Spleen (tissue), 11 donors: ENCODE results near the gene NMNAT1. TPM values are rescaled to one million over a fixed set of nuclear protein-coding genes. Genes with fewer than 3 reads are reported as not detected.

ENCODE experiments used
- DNase-seq: peaks from one replicate; pipeline ENCODE4 v3.0.0-alpha.2; 2020
- H3K27ac ChIP-seq, 8 donors: fragments of 200-600 bp; sonication (generic) in 7 of 8; 1 replicate in 4 of 8; 2 replicates in 4 of 8; pipeline versions ENCODE4 v1.5.0 to v1.8.0; 2016 to 2021; ENCODE audit warnings: inconsistent platforms in 4 of 8, mild to moderate bottlenecking in 4 of 8, moderate library complexity in 1 of 8
- H3K27me3 ChIP-seq, 7 donors: fragments of 200-600 bp; sonication (generic) in 6 of 7; replicated peaks in 1 of 7; 1 replicate in 4 of 7; 2 replicates in 3 of 7; pipeline versions ENCODE4 v1.5.0 to v1.8.0; 2016 to 2021; ENCODE audit warnings: inconsistent platforms in 3 of 7, mild to moderate bottlenecking in 1 of 7
- H3K36me3 ChIP-seq, 6 donors: fragments of 200-600 bp; sonication (generic) in 5 of 6; 1 replicate in 4 of 6; 2 replicates in 2 of 6; pipeline versions ENCODE4 v1.5.0 to v1.8.0; 2016 to 2021; ENCODE audit warnings: inconsistent platforms in 2 of 6
- H3K4me1 ChIP-seq, 6 donors: fragments of 200-600 bp; sonication (generic) in 5 of 6; 1 replicate in 3 of 6; 2 replicates in 3 of 6; pipeline versions ENCODE4 v1.5.0 to v1.8.0; 2016 to 2021; ENCODE audit warnings: inconsistent platforms in 3 of 6
- H3K4me3 ChIP-seq, 8 donors: fragments of 200-600 bp; sonication (generic) in 7 of 8; 1 replicate in 4 of 8; 2 replicates in 4 of 8; pipeline versions ENCODE4 v1.5.0 to v1.8.0; 2016 to 2021; ENCODE audit warnings: inconsistent platforms in 4 of 8, mild to moderate bottlenecking in 4 of 8, moderate library complexity in 2 of 8
- H3K9me3 ChIP-seq, 8 donors: fragments of 200-600 bp; sonication (generic) in 7 of 8; 1 replicate in 4 of 8; 2 replicates in 4 of 8; pipeline versions ENCODE4 v1.5.0 to v1.8.0; 2016 to 2021; ENCODE audit warnings: inconsistent platforms in 4 of 8
- POLR2A ChIP-seq, 3 donors: fragments of 450-650 bp; IDR thresholded peaks; one replicate each; pipeline ENCODE4 v1.5.1; 2017; ENCODE audit warnings: antibody characterized with exemption in 3 of 3, mild to moderate bottlenecking in 1 of 3
- POLR2AphosphoS5 ChIP-seq, 3 donors: sonication (generic); formaldehyde crosslinking; IDR thresholded peaks; one replicate each; pipeline ENCODE4 v1.5.1; 2017; ENCODE audit warnings: antibody characterized with exemption in 3 of 3
- WGBS, 5 donors: extraction: QIAGEN DNeasy Blood & Tissue Kit in 3 of 5; methylation state at CpG; one replicate each; pipeline versions ENCODE4 v1.1.5 to v1.1.7; 2013 to 2018; 5-methylcytosine and 5-hydroxymethylcytosine counted together
- intact Hi-C: fragments of 100-400 bp; cut with DNase I; formaldehyde crosslinking; loops from one replicate; pipeline ENCODE4 v1.15.0; 2023; ENCODE audit warnings: low total_unique reads
- microRNA-seq, 3 donors: library from miRNA; unstranded; fragments of <30 nt; microRNA quantifications; one replicate each; pipeline versions ENCODE4 to v1.1.0, GENCODE V29; 2019 to 2020
- polyA plus RNA-seq, 3 donors: library from polyadenylated mRNA; stranded (reverse); fragments of 200-250 nt; gene quantifications; one replicate each; pipeline ENCODE4 v1.2.1, GENCODE V29; 2013
- small RNA-seq, 4 donors: library from RNA; depleted of rRNA; stranded (forward); fragments of <200 nt; gene quantifications; one replicate each; pipeline ENCODE3, GENCODE V24; 2016
- total RNA-seq, 7 donors: library from RNA; depleted of rRNA in 3 of 7; stranded (reverse); fragments of >200 nt in 3 of 7; fragmentation: NEBNext Ultra II Directional in 4 of 7; extraction: Animal tissue kit (Norgen Biotek cat#: 25700) in 4 of 7; gene quantifications; one replicate each; pipeline versions ENCODE4 v1.1.0 to v1.2.1, GENCODE V29; 2016 to 2021
- TF ChIP-seq, protein P1 (sequence below), 11 experiments: fragments of 200-600 bp in 7 of 11; fragments of 450-650 bp in 4 of 11; sonication (generic) in 4 of 11; IDR thresholded peaks in 8 of 11; conservative IDR thresholded peaks in 3 of 11; 1 replicate in 7 of 11; 2 replicates in 4 of 11; pipeline versions ENCODE4 v1.4.0 to v1.8.0; 2016 to 2021; ENCODE audit warnings: antibody characterized with exemption in 11 of 11, inconsistent platforms in 4 of 11, mild to moderate bottlenecking in 1 of 11
- donor health status: healthy with polysubstance abuse.
- donor health status: DM: no; HTN: no; CAD: no; lungs with moderate emphysema.
- donor health status: DM: no; HTN: no; CAD: no.
- donor health status: Bipolar disorder and iron deficiency.
- donor health status: healthy.
- donor health status: DM: no; HTN: no; CAD: no.
- donor health status: DM: yes; HTN: yes; CAD: no.

The NMNAT1 gene
- total and polyA plus RNA-seq, 10 donors, result 2.8 to 13.0 (median 8.1) TPM

DNA sequence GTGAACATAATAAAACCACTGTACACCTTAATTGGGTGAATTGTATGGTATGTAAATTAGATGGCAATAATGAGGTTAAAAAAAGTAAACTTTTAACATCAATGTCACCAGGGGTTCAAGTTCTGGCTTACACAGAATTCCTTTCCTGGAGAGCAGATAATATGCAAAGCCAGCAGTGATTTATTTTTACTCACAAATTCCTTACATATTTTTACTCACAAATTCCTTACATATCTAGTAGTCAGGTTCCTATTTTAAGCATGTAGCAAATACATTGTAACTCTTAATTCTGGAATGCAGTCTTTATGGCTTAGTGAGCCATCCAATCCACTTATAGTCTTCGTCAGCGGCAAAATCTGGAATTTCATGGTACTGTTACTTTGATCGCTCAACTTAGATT, 88.2 kb downstream of the NMNAT1 start:
- TF ChIP-seq, protein P1, sequence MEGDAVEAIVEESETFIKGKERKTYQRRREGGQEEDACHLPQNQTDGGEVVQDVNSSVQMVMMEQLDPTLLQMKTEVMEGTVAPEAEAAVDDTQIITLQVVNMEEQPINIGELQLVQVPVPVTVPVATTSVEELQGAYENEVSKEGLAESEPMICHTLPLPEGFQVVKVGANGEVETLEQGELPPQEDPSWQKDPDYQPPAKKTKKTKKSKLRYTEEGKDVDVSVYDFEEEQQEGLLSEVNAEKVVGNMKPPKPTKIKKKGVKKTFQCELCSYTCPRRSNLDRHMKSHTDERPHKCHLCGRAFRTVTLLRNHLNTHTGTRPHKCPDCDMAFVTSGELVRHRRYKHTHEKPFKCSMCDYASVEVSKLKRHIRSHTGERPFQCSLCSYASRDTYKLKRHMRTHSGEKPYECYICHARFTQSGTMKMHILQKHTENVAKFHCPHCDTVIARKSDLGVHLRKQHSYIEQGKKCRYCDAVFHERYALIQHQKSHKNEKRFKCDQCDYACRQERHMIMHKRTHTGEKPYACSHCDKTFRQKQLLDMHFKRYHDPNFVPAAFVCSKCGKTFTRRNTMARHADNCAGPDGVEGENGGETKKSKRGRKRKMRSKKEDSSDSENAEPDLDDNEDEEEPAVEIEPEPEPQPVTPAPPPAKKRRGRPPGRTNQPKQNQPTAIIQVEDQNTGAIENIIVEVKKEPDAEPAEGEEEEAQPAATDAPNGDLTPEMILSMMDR (IDR thresholded peaks at IDR 0.05 in 8 of 11, conservative IDR thresholded peaks at IDR 0.05 in 3 of 11), result no peak
- TF ChIP-seq POLR2A (IDR thresholded peaks at IDR 0.05) (no peak), POLR2AphosphoS5 (IDR thresholded peaks at IDR 0.05) (no peak)
- no peak for DNase-seq
- no peak overlapping the region for H3K27ac ChIP-seq
- peaks cover 19 to 66% (median 34%) of the 10 kb centered on the region in 6 donors for H3K4me1 ChIP-seq
- peaks cover 0 to 6% (median 1%) of the 10 kb centered on the region in 6 donors for H3K36me3 ChIP-seq
- intact Hi-C loops, result loop anchor here (5.0 to 10.0 kb wide), 2 partner anchors 87 to 154 kb away; partner anchors contain the start of genes LZIC and NMNAT1
- H3K9me3 ChIP-seq, result no peaks in the 10 kb centered on the region
- no peaks in the 10 kb centered on the region for H3K27me3 ChIP-seq
- WGBS, 5 donors, result 91 to 97% (median 92%) methylated on average over 3 of the region's 3 CpGs
- H3K4me3 ChIP-seq, result no peak overlapping the region

DNA sequence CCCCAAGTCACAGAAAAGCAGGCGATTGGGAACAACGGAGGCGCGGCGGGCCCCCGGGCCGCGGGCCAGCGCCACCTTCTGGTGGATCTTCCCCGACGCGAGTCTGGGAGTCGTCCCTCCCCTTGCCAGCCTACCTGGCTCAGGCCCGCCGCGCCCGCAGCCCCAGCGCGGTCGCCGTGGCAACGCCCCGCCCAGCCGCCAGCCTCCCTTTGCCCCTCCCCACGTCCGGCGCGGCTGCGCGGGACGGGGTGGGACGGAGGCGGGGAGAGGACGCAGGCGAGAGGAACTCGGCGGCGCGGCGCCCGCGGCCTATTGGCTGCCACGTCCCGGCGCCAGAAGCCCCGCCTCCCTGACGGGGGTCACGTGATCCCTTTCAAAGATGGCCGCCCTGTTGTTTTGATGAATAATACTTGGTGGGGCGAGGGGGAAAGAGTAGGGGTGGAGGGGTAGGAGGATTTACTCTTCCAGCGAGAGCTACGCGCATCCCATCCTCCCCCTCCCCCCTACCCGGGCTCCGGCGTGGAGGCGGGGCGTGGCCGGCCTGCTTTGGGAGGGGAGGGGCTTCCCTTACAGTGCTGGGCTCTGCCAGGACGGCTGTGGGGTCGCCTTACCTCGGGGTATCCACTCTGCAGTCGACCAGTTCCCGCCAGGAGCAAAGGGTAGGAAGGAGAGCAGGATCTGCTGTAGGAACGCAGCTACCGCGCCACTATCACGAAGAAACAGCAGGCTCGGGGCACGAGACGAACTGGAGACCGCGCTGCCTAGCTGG, 89.5 kb downstream of the NMNAT1 start, which contains the start of gene UBE4B:
TSS of gene UBE4B (plus strand) at position 369 of the 769 bp plus-strand sequence. CDS start 713 bp downstream, outside the sequence.
- H3K36me3 ChIP-seq, result peaks cover 0 to 19% (median 12%) of the 10 kb centered on the region in 6 donors
- H3K9me3 ChIP-seq, result no peaks in the 10 kb centered on the region
- TF ChIP-seq POLR2A (IDR thresholded peaks at IDR 0.05) (peak in 1 of 3 donors; percentile 22), POLR2AphosphoS5 (IDR thresholded peaks at IDR 0.05) (peak; percentile 81 to 88 (median 82))
- TF ChIP-seq, protein P1 (IDR thresholded peaks at IDR 0.05 in 8 of 11, conservative IDR thresholded peaks at IDR 0.05 in 3 of 11), result peak; percentile 77 to 99 (median 97)
- 0 to 1% (median 0%) methylated on average over 18 to 73 of the region's 73 CpGs for WGBS, 5 donors
- intact Hi-C loops, result loop anchor here (5.0 to 10.0 kb wide), 2 partner anchors 88 to 155 kb away; partner anchors contain the start of genes LZIC and NMNAT1
- peak within 1 kb of the TSS; percentile 79 to 98 (median 96) for H3K27ac ChIP-seq
- peak; percentile 100 for DNase-seq
- H3K27me3 ChIP-seq, result no peaks in the 10 kb centered on the region
- H3K4me1 ChIP-seq, result peaks cover 19 to 65% (median 37%) of the 10 kb centered on the region in 6 donors
- peak within 1 kb of the TSS; percentile 67 to 99 (median 96) for H3K4me3 ChIP-seq

DNA sequence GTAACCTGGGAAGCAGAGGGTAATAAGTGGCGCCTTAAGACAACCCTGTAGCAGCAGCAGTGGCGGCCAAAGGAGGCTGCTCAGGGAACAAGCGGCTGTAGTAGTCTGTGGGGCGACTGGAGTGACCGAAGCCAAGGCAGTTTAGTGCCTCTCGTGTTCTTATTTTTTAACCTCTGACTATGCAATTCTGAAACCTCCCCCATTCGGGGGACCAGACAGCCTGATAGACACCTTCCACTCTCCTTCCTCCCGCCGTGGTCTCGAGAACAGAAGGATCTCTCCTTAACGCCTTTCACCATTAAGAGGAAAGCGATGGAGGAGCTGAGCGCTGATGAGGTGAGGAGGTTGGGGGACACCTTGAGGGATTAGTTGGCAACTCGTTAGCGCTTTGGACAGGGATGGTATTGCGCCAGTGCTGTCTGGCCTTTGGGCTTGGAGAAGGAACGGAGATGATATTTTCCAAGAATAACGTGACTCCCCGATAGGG, 90.1 kb downstream of the NMNAT1 start:
- peak overlapping the region; percentile 79 to 98 (median 96) for H3K27ac ChIP-seq
- peaks cover 0 to 25% (median 18%) of the 10 kb centered on the region in 6 donors for H3K36me3 ChIP-seq
- 0 to 1% (median 1%) methylated on average over 19 of the region's 19 CpGs for WGBS, 5 donors
- peak overlapping the region; percentile 67 to 99 (median 96) for H3K4me3 ChIP-seq
- H3K9me3 ChIP-seq, result no peaks in the 10 kb centered on the region
- intact Hi-C loops, result loop anchor here (5.0 to 10.0 kb wide), 2 partner anchors 89 to 156 kb away; partner anchors contain the start of genes LZIC and NMNAT1
- H3K27me3 ChIP-seq, result no peaks in the 10 kb centered on the region
- peaks cover 19 to 70% (median 37%) of the 10 kb centered on the region in 6 donors for H3K4me1 ChIP-seq
- TF ChIP-seq, protein P1 (IDR thresholded peaks at IDR 0.05 in 8 of 11, conservative IDR thresholded peaks at IDR 0.05 in 3 of 11), result no peak
- TF ChIP-seq POLR2A (IDR thresholded peaks at IDR 0.05), result no peak
- no peak for TF ChIP-seq POLR2AphosphoS5 (IDR thresholded peaks at IDR 0.05)
- DNase-seq, result no peak

Small RNAs within 50 kb of the gene (microRNA-seq; reads per million reads assigned to microRNA genes)
- 1.4 to 1.8 (median 1.7) reads per million in 3 donors for gene MIR5697

Small RNAs within 50 kb of the gene (small RNA-seq; reads per million reads assigned to genes)
- 0 reads per million in 4 donors for gene MIR5697

Other genes starting within 250 kb of the NMNAT1 start
- 10 to 100 TPM; 55.9 to 70.7 (median 62.5) TPM for gene CLSTN1, start 119.5 kb upstream of the NMNAT1 start, total RNA-seq
- gene CLSTN1, start 119.5 kb upstream of the NMNAT1 start, polyA plus RNA-seq, result 10 to 100 TPM; 28.8 to 36.4 (median 30.3) TPM
- gene CTNNBIP1, start 33.2 kb upstream of the NMNAT1 start, total RNA-seq, result 10 to 100 TPM in 6 of 7 donors, 1 to 10 TPM in 1; 9.2 to 17.5 (median 13.6) TPM
- gene CTNNBIP1, start 33.2 kb upstream of the NMNAT1 start, polyA plus RNA-seq, result 1 to 10 TPM; 7.3 to 8.6 (median 7.8) TPM
- gene LZIC, start 84 bp upstream of the NMNAT1 start, total RNA-seq, result 10 to 100 TPM; 16.4 to 24.3 (median 23.1) TPM
- gene LZIC, start 84 bp upstream of the NMNAT1 start, polyA plus RNA-seq, result 10 to 100 TPM in 2 of 3 donors, 1 to 10 TPM in 1; 9.9 to 15.9 (median 15.5) TPM
- gene RBP7, start 53.8 kb downstream of the NMNAT1 start, total RNA-seq, result 100 to 1,000 TPM in 2 of 7 donors, 10 to 100 TPM in 5; 21.1 to 144 (median 71.3) TPM
- gene RBP7, start 53.8 kb downstream of the NMNAT1 start, polyA plus RNA-seq, result 100 to 1,000 TPM in 1 of 3 donors, 10 to 100 TPM in 2; 52.1 to 161 (median 58.6) TPM
- 10 to 100 TPM; 27.0 to 53.8 (median 40.8) TPM for gene UBE4B, start 89.5 kb downstream of the NMNAT1 start, total RNA-seq
- gene UBE4B, start 89.5 kb downstream of the NMNAT1 start, polyA plus RNA-seq, result 10 to 100 TPM in 2 of 3 donors, 1 to 10 TPM in 1; 8.8 to 12.7 (median 11.7) TPM